RPMI8226 (cell line): ENCODE data around the gene CLEC2L.
A peak's percentile ranks its signal among the peaks of the same experiment; 100 is the strongest.
"Not testable (repeated sequence)": the region's sequence is repeated elsewhere in the genome, so short reads cannot be mapped to it uniquely, and the experiment has no call there.

Source experiments
- DNase-seq: peaks from one replicate; pipeline ENCODE4 v3.0.0-alpha.2; 2015

CLEC2L gene

GRCh38 chr7:139523968-139524815 lies 707 bp downstream of the CLEC2L start:
- no peak for DNase-seq

GRCh38 chr7:139525239-139525638 lies 1.8 kb downstream of the CLEC2L start:
- no peak for DNase-seq

- DNase-seq: no peak
These were observed 2.3 kb downstream of the CLEC2L start for GRCh38 chr7:139525750-139526149.

GRCh38 chr7:139526578-139527544 lies 3.4 kb downstream of the CLEC2L start:
- no peak for DNase-seq

- no peak for DNase-seq
These were observed 7.6 kb downstream of the CLEC2L start for GRCh38 chr7:139531094-139531493.

GRCh38 chr7:139532636-139533155 lies 9.2 kb downstream of the CLEC2L start:
- DNase-seq: no peak

GRCh38 chr7:139534096-139534495 lies 10.6 kb downstream of the CLEC2L start:
- DNase-seq: no peak

GRCh38 chr7:139534966-139535651 lies 11.6 kb downstream of the CLEC2L start:
- DNase-seq: no peak

GRCh38 chr7:139536152-139536551 lies 12.7 kb downstream of the CLEC2L start:
- DNase-seq: no peak

GRCh38 chr7:139538881-139539635 lies 15.6 kb downstream of the CLEC2L start:
- DNase-seq: no peak

GRCh38 chr7:139540203-139540602 lies 16.7 kb downstream of the CLEC2L start:
- DNase-seq: no peak

- DNase-seq: no peak
These were observed 18.3 kb downstream of the CLEC2L start for GRCh38 chr7:139541600-139542307.

- no peak for DNase-seq
These were observed 19.0 kb downstream of the CLEC2L start for GRCh38 chr7:139542308-139543151.

GRCh38 chr7:139543801-139544603 lies 20.5 kb downstream of the CLEC2L start:
- DNase-seq: peak; percentile 21

- no peak for DNase-seq
These were observed 21.2 kb downstream of the CLEC2L start for GRCh38 chr7:139544645-139545044.

GRCh38 chr7:139548302-139549028 lies 25.0 kb downstream of the CLEC2L start:
- DNase-seq: no peak

- DNase-seq: not testable (repeated sequence)
These were observed 30.7 kb downstream of the CLEC2L start for GRCh38 chr7:139553991-139554700.
